MCF 10A (cell line): Measurements from ENCODE around the gene KCNA5. TPM values are rescaled to one million over a fixed set of nuclear protein-coding genes. Genes with fewer than 3 reads are reported as not detected.
A peak's percentile ranks its signal among the peaks of the same experiment; 100 is the strongest.

ENCODE experiments used
- BruUV-seq: library from RNA; stranded (reverse); fragments of 400-500 nt; replicated peaks from 2 replicates; lab custom pipeline; 2021; lab: Mats Ljungman, UMichigan
- CTCF ChIA-PET: fragments of 300-600 bp; sonication (Branson Sonifier 250); formaldehyde crosslinking; extraction: SDS; loops from one replicate; lab custom pipeline; 2021; ENCODE audit warnings: antibody characterized with exemption, inconsistent platforms; lab: Yijun Ruan, JAX
- POLR2A ChIA-PET: fragments of 300-600, 350-650 bp; sonication (Branson Sonifier 250); formaldehyde crosslinking; extraction: SDS; loops from one replicate; lab custom pipeline; 2020; ENCODE audit warnings: antibody characterized with exemption, inconsistent platforms; lab: Yijun Ruan, JAX
- DNase-seq: peaks from one replicate; pipeline ENCODE4 v3.0.0-alpha.2; 2018; ENCODE audit not compliant: unreplicated experiment
- H3K27ac Mint-ChIP-seq: one replicate; pipeline ENCODE4 v1.8.0; 2022; ENCODE audit warnings: mild to moderate bottlenecking, low read depth, mixed read lengths; ENCODE audit not compliant: unreplicated experiment
- H3K27me3 Mint-ChIP-seq: one replicate; pipeline ENCODE4 v1.8.0; 2022; ENCODE audit warnings: mixed read lengths; ENCODE audit not compliant: insufficient read depth, unreplicated experiment
- H3K36me3 Mint-ChIP-seq: one replicate; pipeline ENCODE4 v1.8.0; 2022; ENCODE audit warnings: mild to moderate bottlenecking, moderate library complexity, mixed read lengths; ENCODE audit not compliant: insufficient read depth, unreplicated experiment
- H3K4me1 Mint-ChIP-seq: one replicate; pipeline ENCODE4 v1.8.0; 2022; ENCODE audit warnings: mixed read lengths; ENCODE audit not compliant: insufficient read depth, unreplicated experiment
- H3K4me3 Mint-ChIP-seq: one replicate; pipeline ENCODE4 v1.8.0; 2022; ENCODE audit warnings: mild to moderate bottlenecking, moderate library complexity, mixed read lengths; ENCODE audit not compliant: unreplicated experiment
- H3K9me3 Mint-ChIP-seq: one replicate; pipeline ENCODE4 v1.8.0; 2022; ENCODE audit warnings: mixed read lengths; ENCODE audit not compliant: unreplicated experiment
- intact Hi-C: fragments of 100-400 bp; cut with micrococcal nuclease; formaldehyde crosslinking; loops from 2 replicates; pipeline ENCODE4 v1.14.1; 2022
- total RNA-seq: library from RNA; stranded (reverse); gene quantifications from 2 replicates; pipeline ENCODE4 v1.2.3, GENCODE V29; 2022
- TF ChIP-seq, protein P1 (sequence below): fragments of 200-600 bp; IDR thresholded peaks from one replicate; pipeline ENCODE4 v1.8.0; 2022; ENCODE audit warnings: antibody characterized with exemption, mild to moderate bottlenecking; ENCODE audit not compliant: unreplicated experiment

Gene KCNA5
- total RNA-seq, 1 experiment from 2014 or later, result not detected

DNA sequence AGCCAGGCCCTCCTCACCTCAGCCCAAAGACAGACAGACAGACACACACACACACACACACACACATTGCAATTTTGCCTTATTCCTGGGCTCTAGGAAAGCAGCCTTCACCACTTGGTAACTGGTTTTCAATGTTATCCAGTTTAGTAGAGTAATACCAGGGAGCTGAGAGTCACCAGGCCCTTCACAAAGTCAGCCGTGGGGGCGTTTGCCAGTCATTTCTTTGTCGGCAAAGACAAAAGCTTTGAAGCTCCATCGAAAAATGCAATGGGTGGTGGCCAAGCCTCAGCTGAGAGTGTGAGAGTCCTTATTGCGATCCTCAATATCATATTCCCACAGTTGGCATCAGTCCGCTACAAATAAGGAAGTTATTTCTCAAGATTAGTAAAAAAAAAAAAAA lies 8.1 kb upstream of the KCNA5 start:
- H3K4me3 Mint-ChIP-seq, result no peak overlapping the region
- no peak for DNase-seq
- no TSS peak for BruUV-seq
- H3K27me3 Mint-ChIP-seq, result no peaks in the 10 kb centered on the region
- no peak overlapping the region for H3K27ac Mint-ChIP-seq
- intact Hi-C loops, result no loop called here
- peaks cover 12% of the 10 kb centered on the region for H3K9me3 Mint-ChIP-seq
- no peaks in the 10 kb centered on the region for H3K4me1 Mint-ChIP-seq
- H3K36me3 Mint-ChIP-seq, result no peaks in the 10 kb centered on the region
- TF ChIP-seq, protein P1, sequence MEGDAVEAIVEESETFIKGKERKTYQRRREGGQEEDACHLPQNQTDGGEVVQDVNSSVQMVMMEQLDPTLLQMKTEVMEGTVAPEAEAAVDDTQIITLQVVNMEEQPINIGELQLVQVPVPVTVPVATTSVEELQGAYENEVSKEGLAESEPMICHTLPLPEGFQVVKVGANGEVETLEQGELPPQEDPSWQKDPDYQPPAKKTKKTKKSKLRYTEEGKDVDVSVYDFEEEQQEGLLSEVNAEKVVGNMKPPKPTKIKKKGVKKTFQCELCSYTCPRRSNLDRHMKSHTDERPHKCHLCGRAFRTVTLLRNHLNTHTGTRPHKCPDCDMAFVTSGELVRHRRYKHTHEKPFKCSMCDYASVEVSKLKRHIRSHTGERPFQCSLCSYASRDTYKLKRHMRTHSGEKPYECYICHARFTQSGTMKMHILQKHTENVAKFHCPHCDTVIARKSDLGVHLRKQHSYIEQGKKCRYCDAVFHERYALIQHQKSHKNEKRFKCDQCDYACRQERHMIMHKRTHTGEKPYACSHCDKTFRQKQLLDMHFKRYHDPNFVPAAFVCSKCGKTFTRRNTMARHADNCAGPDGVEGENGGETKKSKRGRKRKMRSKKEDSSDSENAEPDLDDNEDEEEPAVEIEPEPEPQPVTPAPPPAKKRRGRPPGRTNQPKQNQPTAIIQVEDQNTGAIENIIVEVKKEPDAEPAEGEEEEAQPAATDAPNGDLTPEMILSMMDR, result no peak
- CTCF ChIA-PET, result interaction anchor here (0.8 to 1.4 kb wide), 3 partner anchors 14 to 177 kb away, joined by 3 to 7 read pairs (median 5); no protein-coding TSS in a partner anchor
- POLR2A ChIA-PET, result no interaction called here

DNA sequence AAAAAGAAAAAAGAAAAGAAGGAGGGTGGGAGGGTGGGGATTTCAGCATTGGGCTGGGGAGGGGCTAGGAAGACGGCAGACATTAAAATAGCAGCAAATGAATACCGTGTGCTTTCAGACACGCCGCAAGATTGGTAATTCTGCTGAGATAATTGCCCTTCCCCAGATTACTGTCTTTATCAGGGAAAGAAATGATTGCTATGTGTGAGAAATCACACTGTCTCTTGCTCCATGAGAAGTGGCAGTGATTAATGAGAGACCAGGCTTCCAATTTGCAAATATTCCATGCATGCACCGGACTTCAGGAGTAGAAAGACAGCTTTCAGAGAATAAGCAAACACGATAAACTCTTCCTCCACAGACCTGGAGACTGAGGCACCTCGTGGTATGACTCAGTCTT lies 7.6 kb upstream of the KCNA5 start:
- Mint-ChIP-seq H3K9me3 (peaks cover 16% of the 10 kb centered on the region), H3K4me1 (no peaks in the 10 kb centered on the region), H3K27ac (no peak overlapping the region), H3K36me3 (no peaks in the 10 kb centered on the region), H3K27me3 (no peaks in the 10 kb centered on the region), H3K4me3 (no peak overlapping the region)
- TF ChIP-seq, protein P1, result no peak
- intact Hi-C loops, result no loop called here
- ChIA-PET POLR2A (no interaction called here), CTCF (interaction anchor here (0.6 to 1.4 kb wide), 4 partner anchors 14 to 178 kb away, joined by 3 to 7 read pairs (median 5); no protein-coding TSS in a partner anchor)
- no TSS peak for BruUV-seq
- DNase-seq, result no peak

DNA sequence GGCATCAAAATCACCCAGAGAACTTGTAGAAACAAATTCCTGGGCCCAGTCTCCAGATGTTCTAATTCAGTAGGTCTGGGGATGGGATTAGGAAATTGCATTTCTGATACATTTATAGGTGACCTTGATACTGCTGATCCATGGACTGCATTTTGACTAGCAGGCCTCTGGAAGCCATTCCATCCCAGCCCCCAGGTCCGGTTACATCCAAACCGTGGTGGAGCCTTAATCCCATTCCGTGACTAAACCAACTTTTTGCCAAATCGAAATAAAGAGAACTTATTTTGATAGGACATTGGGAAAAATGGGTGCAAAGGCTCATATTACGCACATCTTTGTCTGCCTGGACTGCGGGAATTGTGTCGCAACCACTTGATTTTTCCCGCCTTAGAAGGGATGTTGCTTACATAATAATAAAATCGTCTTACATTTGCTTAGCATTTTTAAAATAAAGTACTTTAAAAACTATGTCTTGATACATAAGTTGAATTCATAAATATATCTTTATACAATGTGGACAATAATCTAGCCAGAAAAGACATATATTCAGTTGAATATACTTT lies 5.8 kb upstream of the KCNA5 start:
- intact Hi-C loops, result no loop called here
- Mint-ChIP-seq H3K4me3 (no peak overlapping the region), H3K9me3 (peaks cover 19% of the 10 kb centered on the region), H3K27ac (no peak overlapping the region), H3K27me3 (no peaks in the 10 kb centered on the region), H3K4me1 (no peaks in the 10 kb centered on the region), H3K36me3 (no peaks in the 10 kb centered on the region)
- CTCF ChIA-PET, result interaction anchor here (0.6 to 1.2 kb wide), 3 partner anchors 15 to 180 kb away, joined by 3 to 5 read pairs (median 3); no protein-coding TSS in a partner anchor
- TF ChIP-seq, protein P1, result no peak
- BruUV-seq, result no TSS peak
- POLR2A ChIA-PET, result no interaction called here
- DNase-seq, result peak; percentile 0

DNA sequence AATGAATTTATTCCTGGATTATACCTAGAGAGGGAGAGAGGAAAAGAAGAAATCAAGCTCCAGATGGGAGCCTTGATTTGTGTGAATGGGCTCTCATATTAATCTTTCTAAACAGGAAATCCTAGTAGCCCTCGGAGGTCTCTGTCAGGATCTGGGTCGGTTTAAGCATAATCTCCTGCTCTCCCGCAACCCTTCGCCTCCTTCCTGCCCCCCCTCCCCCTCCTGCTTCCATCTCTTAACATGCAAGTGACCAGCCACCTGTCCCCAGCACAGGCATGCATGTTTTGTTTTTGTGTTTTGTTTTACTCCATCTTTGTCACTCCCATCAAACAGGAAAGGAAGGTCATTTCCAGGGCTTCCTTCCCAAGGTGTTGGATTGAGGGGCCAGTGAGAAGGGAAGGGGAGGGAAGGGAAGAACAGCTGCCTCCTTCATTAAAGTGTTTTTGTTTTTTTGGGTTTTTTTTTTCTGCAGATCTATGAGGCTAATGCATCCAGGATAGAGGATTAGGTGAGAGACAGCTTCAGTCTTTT lies 4.8 kb upstream of the KCNA5 start:
- H3K36me3 Mint-ChIP-seq, result no peaks in the 10 kb centered on the region
- peaks cover 19% of the 10 kb centered on the region for H3K9me3 Mint-ChIP-seq
- intact Hi-C loops, result no loop called here
- H3K4me3 Mint-ChIP-seq, result no peak overlapping the region
- BruUV-seq, result no TSS peak
- H3K27ac Mint-ChIP-seq, result no peak overlapping the region
- DNase-seq, result no peak
- H3K27me3 Mint-ChIP-seq, result no peaks in the 10 kb centered on the region
- TF ChIP-seq, protein P1, result no peak
- ChIA-PET CTCF (interaction anchor here (0.7 to 1.0 kb wide), 2 partner anchors 15 to 48 kb away, joined by 3 to 6 read pairs; no protein-coding TSS in a partner anchor), POLR2A (no interaction called here)
- H3K4me1 Mint-ChIP-seq, result no peaks in the 10 kb centered on the region
